ENCODE data around the gene DPM3. TPM values are rescaled to one million over a fixed set of nuclear protein-coding genes. Genes with fewer than 3 reads are reported as not detected.
A peak's percentile ranks its signal among the peaks of the same experiment; 100 is the strongest.

The DPM3 gene
- total and polyA plus RNA-seq, 9 of the 15 experiments (the other 6 are each of a cell fraction or from before 2014, with no cell fraction given): 3.7 to 120 (median 36.4) TPM

DNA sequence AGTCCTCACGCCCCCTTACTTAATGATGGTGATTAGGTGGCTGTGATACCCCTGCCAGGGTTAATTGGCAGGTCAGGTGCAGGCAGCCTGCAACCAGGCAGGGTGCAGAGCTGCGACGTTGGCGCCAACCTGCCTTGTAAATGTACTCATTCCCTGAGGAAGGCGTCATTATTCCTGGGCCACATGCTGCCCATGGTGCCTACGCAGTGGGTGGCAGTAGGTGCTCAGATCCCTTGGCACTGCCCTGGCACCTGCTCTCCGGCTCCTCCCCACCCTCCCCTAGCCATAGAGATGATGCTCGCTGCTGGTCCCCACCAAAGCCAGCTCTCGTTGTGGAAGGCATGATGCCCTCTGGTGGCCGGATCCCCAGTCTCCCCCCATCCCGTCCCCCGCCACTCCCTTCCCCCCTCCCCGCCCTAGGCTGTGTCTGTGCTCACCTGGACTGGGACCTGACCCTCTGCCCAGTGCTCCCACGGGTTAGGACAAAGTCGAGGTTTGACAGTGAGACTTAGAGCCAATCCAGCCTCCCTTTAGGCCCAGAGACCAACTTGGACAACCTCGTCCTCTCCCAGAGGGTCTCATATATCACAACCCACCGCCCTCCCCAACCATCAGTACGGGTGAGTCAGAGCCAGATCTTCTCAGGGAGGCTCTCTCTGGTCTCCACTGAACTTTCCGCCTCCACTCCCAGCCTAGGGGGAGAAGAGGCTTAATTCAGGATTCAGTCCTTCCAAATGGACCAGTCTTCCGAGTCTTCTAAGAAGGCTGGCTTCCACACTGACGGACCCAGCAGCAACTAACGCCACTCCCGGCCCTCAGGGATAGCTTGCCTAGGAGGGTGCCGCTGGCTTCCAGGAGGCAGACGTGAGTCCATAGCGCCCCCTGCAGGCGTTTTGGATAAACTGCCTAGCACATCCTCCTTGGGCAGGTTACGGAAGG, 27.1 kb upstream of the DPM3 start (continued):
- TF ChIP-seq, protein P1, sequence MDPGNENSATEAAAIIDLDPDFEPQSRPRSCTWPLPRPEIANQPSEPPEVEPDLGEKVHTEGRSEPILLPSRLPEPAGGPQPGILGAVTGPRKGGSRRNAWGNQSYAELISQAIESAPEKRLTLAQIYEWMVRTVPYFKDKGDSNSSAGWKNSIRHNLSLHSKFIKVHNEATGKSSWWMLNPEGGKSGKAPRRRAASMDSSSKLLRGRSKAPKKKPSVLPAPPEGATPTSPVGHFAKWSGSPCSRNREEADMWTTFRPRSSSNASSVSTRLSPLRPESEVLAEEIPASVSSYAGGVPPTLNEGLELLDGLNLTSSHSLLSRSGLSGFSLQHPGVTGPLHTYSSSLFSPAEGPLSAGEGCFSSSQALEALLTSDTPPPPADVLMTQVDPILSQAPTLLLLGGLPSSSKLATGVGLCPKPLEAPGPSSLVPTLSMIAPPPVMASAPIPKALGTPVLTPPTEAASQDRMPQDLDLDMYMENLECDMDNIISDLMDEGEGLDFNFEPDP (CRISPR knock-in tag; IDR thresholded peaks at IDR 0.05): no peak
- TF ChIP-seq RBM14 (IDR thresholded peaks at IDR 0.05; ENCODE audit: borderline replicate concordance, insufficient read depth, low read depth, low read length) (no peak), GABPB1 (CRISPR knock-in tag; IDR thresholded peaks at IDR 0.05) (peak; percentile 32; the same call in 1 of the 2 replicates), LARP7 (IDR thresholded peaks at IDR 0.05) (no peak), RBM25 (IDR thresholded peaks at IDR 0.05; ENCODE audit: low read depth, low read length, severe bottlenecking) (no peak), RHOXF2B (CRISPR knock-in tag; conservative IDR thresholded peaks at IDR 0.05) (no peak), KLF13 (tag; IDR thresholded peaks at IDR 0.05; ENCODE audit: borderline replicate concordance, low read depth) (no peak), FOXJ3 (CRISPR knock-in tag; IDR thresholded peaks at IDR 0.05) (no peak)
- TF ChIP-seq, protein P2, sequence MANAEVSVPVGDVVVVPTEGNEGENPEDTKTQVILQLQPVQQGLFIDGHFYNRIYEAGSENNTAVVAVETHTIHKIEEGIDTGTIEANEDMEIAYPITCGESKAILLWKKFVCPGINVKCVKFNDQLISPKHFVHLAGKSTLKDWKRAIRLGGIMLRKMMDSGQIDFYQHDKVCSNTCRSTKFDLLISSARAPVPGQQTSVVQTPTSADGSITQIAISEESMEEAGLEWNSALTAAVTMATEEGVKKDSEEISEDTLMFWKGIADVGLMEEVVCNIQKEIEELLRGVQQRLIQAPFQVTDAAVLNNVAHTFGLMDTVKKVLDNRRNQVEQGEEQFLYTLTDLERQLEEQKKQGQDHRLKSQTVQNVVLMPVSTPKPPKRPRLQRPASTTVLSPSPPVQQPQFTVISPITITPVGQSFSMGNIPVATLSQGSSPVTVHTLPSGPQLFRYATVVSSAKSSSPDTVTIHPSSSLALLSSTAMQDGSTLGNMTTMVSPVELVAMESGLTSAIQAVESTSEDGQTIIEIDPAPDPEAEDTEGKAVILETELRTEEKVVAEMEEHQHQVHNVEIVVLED (CRISPR knock-in tag; IDR thresholded peaks at IDR 0.05): no peak
- TF ChIP-seq, protein P3, sequence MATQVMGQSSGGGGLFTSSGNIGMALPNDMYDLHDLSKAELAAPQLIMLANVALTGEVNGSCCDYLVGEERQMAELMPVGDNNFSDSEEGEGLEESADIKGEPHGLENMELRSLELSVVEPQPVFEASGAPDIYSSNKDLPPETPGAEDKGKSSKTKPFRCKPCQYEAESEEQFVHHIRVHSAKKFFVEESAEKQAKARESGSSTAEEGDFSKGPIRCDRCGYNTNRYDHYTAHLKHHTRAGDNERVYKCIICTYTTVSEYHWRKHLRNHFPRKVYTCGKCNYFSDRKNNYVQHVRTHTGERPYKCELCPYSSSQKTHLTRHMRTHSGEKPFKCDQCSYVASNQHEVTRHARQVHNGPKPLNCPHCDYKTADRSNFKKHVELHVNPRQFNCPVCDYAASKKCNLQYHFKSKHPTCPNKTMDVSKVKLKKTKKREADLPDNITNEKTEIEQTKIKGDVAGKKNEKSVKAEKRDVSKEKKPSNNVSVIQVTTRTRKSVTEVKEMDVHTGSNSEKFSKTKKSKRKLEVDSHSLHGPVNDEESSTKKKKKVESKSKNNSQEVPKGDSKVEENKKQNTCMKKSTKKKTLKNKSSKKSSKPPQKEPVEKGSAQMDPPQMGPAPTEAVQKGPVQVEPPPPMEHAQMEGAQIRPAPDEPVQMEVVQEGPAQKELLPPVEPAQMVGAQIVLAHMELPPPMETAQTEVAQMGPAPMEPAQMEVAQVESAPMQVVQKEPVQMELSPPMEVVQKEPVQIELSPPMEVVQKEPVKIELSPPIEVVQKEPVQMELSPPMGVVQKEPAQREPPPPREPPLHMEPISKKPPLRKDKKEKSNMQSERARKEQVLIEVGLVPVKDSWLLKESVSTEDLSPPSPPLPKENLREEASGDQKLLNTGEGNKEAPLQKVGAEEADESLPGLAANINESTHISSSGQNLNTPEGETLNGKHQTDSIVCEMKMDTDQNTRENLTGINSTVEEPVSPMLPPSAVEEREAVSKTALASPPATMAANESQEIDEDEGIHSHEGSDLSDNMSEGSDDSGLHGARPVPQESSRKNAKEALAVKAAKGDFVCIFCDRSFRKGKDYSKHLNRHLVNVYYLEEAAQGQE (IDR thresholded peaks at IDR 0.05; ENCODE audit: borderline replicate concordance): peak; percentile 93
- TF ChIP-seq, protein P3 (CRISPR knock-in tag; IDR thresholded peaks at IDR 0.05; ENCODE audit: low read depth): 0 out of 2 replicates have a peak, but pooled peaks have one; percentile 37
- TF ChIP-seq, protein P4, sequence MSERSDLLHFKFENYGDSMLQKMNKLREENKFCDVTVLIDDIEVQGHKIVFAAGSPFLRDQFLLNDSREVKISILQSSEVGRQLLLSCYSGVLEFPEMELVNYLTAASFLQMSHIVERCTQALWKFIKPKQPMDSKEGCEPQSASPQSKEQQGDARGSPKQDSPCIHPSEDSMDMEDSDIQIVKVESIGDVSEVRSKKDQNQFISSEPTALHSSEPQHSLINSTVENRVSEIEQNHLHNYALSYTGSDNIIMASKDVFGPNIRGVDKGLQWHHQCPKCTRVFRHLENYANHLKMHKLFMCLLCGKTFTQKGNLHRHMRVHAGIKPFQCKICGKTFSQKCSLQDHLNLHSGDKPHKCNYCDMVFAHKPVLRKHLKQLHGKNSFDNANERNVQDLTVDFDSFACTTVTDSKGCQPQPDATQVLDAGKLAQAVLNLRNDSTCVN (CRISPR knock-in tag; IDR thresholded peaks at IDR 0.05): no peak

All from K562 (cell line).